ENCODE measurements around the gene C1QTNF6.

- TF ChIP-seq CTCF (IDR thresholded peaks at IDR 0.05; ENCODE audit: insufficient read depth, low read depth, low read length) = no peak
- no peak for TF ChIP-seq EZH2 (IDR thresholded peaks at IDR 0.05; ENCODE audit: insufficient read depth, low read length)
These were observed 8.7 kb upstream of the C1QTNF6 start for GRCh38 chr22:37196539-37197450.

Measured in astrocyte (in vitro differentiated cells and primary cell).